HG03558 (cell line): ENCODE measurements around the gene ZNF775.
A peak's percentile ranks its signal among the peaks of the same experiment; 100 is the strongest.

Source experiments
- ATAC-seq: cut with Tn5 transposase; IDR thresholded peaks from one replicate; pipeline ENCODE4 v1.9.1; 2021; ENCODE audit warnings: moderate number of reproducible peaks; ENCODE audit not compliant: unreplicated experiment; ENCODE audit errors: extremely low read depth

The ZNF775 gene

DNA sequence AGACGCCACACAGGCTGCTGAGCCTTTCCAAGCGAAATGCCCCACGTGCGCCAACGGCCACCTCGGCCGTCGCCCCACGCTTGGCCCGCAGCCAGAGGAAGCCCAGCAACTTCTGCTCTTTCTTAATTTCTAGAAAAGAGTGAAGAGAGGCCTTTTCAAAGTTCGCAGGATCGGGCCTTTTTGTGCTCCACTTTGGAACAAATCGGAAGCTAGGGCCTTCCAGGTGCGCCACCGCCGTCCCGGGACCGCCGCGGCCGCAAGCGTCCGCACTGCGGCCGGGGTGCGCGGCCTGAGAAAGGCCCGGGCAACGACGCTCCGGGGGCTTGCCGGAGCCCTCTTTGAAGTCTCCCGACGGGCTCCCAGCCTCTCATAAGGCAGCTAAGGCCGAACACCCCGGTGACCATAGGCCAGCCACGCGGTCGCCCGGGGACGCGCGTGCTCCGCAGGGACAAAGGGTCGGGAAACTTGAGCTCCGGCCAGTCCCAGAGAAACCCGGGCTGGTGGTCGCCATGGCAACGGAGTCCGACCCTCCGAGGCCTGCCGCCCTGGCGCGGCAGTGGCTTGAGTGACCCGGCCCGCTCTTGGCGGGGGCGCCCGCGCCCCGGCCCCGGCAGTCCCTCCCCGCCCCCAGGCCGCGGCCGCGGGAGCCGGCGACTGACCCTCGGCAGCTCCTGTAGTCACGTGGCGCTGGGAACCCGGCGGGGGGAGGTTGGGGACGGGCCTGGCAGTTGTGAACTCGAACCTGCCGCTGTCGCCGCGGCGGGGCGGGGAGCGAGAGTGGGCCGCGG, 10.8 kb upstream of the ZNF775 start, which contains the start of gene REPIN1:
REPIN1 (plus strand) TSS at position 727 of the 788 bp plus-strand sequence. CDS start 890 bp downstream, outside the sequence.
- ATAC-seq = no peak

- ATAC-seq = peak; percentile 25
Observed at GRCh38 chr7:150368884-150369747, 10.0 kb upstream of the ZNF775 start.

DNA sequence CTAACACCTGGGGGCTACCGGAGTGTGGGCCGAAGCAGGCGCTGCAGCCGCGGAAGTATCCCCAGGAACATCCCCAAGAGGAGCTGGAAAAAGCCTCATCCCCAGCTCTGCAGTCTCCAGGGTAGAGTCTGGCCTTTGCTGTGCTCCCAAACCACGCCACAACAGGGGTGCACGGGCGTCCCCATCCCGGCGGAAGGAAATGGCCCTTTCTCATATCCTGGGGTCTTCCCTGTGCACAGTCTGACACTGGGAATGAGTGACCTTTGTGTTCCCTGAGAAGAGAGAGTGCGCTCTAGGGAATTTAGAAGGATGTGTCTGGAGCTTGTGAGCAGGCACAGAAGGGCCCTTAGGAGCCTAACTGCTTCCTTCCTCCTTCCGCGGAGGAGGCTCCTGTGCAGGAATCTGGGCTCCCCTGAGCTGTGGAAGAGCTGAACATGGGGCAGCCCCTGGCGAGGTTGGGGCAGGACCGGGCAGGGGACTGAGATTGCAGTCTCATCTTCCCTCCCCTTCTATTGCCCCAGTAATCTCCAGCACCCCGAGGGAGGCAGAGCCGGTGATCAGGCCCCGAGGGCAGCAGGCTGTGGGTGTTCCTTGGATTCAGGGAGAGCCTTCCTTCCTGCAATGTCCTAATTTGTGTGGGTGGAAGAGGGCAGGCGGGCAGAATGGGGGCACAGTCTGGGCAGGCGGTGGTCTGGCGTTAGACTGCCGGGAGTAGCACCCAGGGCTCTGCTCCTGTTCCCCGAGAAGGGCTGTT, 9.2 kb upstream of the ZNF775 start:
- no peak for ATAC-seq

DNA sequence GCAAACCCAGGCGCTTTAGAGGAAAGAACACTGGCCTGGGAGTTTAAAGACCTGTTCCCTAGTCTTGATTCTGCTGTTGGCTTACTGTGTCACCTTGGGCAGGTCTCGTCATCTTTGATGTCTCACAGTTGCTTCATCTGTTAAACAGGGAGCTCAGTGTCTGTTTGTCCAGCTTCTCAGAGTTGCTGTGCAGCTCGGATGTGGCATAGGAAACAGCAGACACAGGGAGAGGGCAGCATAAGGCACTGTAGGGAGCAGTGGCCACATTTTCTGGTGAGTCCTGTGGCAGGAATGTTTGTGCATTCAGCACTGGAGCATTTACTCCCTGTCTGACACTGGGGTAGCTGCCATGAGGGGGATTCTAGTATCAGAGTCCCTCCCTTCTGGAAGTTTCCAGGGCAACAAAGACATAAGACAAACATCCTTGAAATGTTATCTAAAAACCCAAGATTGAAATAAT, 8.5 kb upstream of the ZNF775 start:
- no peak for ATAC-seq

GRCh38 chr7:150371131-150371995, 7.8 kb upstream of the ZNF775 start:
- ATAC-seq = no peak

DNA sequence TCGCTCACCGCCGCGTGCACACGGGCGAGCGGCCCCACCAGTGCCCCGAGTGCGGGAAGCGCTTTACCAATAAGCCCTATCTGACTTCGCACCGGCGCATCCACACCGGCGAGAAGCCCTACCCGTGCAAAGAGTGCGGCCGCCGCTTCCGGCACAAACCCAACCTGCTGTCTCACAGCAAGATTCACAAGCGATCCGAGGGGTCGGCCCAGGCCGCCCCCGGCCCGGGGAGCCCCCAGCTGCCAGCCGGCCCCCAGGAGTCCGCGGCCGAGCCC, 7.2 kb upstream of the ZNF775 start:
- no peak for ATAC-seq

GRCh38 chr7:150372271-150373048, 6.7 kb upstream of the ZNF775 start:
- no peak for ATAC-seq

DNA sequence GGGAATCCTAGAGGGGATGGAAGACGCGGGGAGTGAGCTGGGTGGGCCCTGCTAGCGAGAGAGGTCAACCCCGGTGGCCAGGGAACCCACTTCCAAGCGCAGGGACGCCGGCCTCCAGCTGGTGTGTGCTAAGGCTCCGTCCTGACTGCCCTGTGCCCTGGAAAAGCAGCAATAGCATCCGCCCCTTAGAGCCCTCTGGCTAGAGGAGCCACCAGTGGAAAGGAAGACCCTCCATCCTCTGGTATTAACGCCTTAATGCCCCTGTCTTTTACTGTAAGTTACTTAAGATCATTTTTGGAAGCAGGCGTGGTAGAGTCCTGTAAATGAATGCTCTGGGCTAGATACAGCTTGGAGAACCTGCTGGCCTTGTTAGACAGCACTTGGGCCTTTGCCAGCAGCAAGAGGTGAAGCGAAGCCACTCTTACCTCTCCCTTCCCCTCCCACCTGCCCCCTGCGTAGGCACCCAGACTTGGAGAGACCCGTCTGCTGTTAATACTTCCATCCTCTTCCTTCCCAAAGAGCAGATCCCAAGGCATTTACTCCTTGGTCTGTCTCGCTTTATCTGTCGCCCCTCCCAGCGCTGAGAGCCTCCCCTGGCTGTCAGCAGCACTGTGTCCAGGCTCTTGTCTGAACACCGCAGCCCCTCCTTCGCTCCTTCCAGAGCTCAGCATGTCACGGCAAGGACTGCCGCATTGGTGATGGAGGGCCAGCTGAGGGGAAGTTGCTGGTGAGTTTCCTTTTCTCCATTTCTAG, 5.9 kb upstream of the ZNF775 start:
- no peak for ATAC-seq

GRCh38 chr7:150374026-150374425, 5.1 kb upstream of the ZNF775 start:
- ATAC-seq = no peak

DNA sequence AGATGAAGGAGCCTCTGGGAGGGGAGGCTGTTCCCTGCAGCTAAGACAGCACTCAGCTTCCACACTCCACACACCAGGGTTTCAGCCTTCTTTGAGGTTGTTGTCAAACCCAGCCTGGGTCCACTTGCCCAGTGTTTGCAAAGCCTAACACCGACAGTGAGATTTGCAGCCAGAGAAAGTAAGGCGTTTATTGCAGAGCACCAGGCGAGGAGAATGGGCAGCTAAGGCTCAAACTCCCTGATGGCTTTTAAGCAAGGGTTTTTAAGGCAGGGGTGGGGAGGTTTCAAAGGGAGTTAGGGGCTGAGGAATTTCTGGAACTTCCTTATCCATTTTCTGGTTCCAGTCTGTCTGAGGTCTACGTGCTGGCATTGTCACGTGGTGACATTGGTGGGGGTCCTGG, 4.7 kb upstream of the ZNF775 start:
- no peak for ATAC-seq

DNA sequence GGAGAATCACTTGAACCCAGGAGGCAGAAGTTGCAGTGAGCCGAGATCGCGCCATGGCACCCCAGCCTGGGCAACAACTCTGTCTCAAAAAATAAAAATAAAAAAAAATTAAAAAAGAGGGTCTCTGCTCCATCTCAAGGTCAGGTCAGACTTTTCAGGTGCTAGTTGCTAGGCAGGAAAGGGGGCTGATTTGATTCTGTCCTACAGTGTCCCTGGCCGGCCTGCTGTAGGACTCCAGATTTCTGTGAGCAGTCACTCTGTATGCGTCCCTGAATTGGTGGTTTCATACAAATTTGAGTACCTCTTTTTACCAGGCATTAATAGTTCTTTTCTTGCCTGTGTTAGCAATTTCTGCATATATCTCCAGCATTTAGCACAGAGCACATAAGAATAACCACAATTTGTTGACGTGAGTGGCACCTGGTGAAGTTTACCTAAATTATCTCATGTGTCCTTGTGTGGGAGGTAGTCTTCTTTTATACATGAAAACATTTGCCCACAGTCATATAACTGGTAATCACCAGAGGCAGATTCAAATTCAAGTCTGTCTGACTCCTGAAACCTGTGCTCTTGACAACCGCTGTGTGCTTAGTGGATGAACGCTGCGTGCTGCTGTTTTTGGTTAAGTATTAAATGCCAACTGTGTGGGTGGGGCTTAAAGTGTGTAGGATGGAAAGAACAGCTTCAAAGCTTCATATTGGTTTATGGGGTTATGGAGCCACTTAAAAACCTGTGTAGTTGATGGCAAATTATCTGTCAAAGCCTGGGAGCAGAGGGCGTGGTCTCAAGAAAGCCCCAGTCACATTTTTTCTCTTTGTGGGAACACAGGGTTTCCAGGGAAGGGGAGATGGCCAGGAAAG, 3.2 kb upstream of the ZNF775 start:
- no peak for ATAC-seq

DNA sequence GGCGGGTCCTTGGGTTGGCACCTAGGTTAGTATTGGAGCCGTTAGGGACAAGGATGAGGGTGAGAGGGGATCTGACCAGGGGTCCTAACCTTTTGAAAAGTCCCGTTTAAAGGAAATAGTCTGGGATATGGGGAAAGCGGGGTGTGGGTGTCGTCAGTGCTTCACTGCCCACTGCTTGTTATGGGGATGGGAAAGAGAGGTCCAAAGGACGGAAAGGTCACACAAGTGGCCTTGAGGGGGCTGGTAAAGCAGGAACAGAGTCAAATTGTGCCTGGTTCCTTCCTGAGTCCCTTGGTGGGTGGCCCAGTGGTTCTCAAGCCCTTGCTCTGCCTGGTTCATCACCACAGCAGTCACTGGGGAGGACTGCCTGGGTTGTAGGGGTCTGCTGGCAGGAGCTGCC, 2.6 kb upstream of the ZNF775 start:
- no peak for ATAC-seq

DNA sequence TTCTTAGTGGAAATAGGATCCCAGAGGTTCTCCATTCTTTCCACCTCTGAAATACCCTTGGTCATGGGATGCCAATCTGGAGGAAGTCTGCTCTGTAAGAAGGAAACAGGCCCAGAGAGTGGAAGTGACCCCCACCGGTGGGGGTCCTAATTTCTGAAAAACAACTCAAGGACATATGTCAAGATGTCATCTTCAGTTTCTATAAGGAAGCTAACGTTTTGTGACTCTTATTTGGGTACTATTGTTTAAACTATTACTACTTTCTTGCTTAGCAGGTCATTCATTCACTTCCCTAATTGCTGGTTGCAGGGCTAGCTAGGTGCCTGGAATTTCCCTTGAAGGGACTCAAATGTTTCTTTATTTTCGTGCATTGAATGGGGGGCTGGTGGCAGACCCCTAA, 1.9 kb upstream of the ZNF775 start:
- ATAC-seq = no peak

GRCh38 chr7:150377635-150378034, 1.5 kb upstream of the ZNF775 start:
- ATAC-seq = no peak

DNA sequence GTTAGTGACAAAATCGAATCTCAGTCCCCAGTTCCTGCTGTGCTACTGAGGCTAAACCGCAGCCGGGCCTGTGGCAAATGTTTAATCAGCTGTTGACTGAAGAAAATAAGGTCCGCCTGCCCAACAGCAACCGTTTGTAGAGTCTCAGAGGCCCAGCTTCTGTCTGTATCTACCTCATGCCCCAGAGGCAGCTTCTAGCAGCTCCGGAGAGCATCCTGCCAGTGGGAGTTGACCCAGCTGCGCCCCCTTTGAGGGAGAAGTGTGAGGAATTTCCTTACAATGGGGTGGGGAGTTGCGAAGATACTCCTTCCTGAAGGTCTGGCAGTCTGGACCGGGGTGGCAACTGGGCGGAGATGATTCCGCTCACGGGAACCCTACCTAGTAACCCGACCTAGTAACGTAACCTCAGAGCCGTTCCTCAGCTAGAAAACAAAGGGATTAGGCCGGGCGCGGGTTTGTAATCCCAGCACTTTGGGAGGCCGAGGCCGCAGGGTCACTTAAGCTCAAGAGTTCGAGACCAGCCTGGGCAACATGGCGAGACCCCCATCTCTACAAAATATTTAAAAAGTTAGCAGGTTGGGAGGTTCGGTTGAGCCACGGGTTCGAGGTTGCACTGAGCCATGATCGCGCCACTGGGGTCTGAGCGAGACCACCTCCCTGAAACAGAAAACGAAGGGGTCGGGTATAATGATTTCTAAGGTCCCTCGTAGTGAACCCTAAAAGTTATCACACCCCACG, 846 bp upstream of the ZNF775 start:
- no peak for ATAC-seq

DNA sequence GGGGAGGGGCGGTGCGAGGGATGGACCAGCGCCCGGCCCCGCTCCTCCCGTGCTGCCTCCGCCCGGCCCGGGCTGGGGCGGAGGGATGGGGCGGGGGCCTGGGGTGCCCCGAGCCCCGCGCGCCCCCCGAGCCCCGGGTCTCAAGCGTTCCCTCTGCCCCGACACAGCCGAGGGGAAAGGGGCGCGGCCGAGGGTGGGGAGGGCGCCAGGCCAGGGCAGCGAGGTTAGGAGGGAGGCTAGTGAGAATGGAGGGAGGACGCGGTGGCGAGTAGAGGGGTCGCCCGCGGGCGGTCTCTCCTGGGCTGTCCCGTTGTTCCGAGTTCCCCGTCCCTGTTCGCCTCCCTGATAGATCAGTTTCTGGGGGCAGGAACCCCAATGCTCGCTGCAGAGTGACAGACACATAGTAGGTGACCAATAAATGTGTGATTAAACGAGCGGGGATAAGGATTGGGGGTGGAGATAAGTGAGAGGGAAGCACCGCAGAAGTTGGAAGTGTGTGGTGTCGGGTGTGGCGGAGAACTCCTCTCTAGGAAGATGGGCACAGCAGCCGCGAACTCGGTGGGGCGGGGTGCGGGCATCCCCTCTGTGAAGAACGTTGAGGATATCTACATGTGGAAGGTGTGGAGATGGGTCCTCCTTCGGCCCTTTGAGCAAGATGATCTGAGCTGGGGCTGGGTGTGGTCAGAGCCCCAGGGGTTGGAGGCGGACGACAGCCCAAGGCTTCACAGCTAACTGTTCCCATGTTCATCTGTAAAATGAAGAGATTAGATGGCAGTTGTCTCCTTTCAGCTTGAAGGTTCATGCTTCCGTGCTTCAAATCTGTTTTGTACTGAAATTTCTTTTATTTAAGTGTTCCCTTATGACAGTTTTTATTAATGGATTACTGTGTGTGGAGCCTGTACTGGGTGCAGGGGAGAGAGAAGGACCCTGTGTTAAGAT, 580 bp downstream of the ZNF775 start:
- ATAC-seq = peak; percentile 6
